ENCODE results near the gene PHETA1. TPM values are rescaled to one million over a fixed set of nuclear protein-coding genes. Genes with fewer than 3 reads are reported as not detected.

Gene PHETA1
- total RNA-seq, 1 donor from 2014 or later, result 25.3 TPM

- TF ChIP-seq CTCF (IDR thresholded peaks at IDR 0.05), result peak; percentile 44
- no peaks in the 10 kb centered on the region for H3K9me3 ChIP-seq
- intact Hi-C loops (cut with DNase I), result no loop called here
- no peaks in the 10 kb centered on the region for H3K36me3 ChIP-seq
- DNase-seq, result no peak
- ATAC-seq, result peak; percentile 70
- H3K27me3 ChIP-seq, result peaks cover 8% of the 10 kb centered on the region
- H3K4me3 ChIP-seq, result no peak overlapping the region
- no peak overlapping the region for H3K27ac ChIP-seq
- no peaks in the 10 kb centered on the region for H3K4me1 ChIP-seq
These were observed 37.8 kb downstream of the PHETA1 start for GRCh38 chr12:111330800-111331752.

- ATAC-seq (no peak), DNase-seq (no peak)
- H3K27ac ChIP-seq, result no peak overlapping the region
- no peaks in the 10 kb centered on the region for H3K4me1 ChIP-seq
- peaks cover 8% of the 10 kb centered on the region for H3K27me3 ChIP-seq
- TF ChIP-seq CTCF (IDR thresholded peaks at IDR 0.05), result no peak
- H3K9me3 ChIP-seq, result no peaks in the 10 kb centered on the region
- H3K36me3 ChIP-seq, result no peaks in the 10 kb centered on the region
- no peak overlapping the region for H3K4me3 ChIP-seq
- intact Hi-C loops (cut with DNase I), result no loop called here
These were observed 40.8 kb downstream of the PHETA1 start for GRCh38 chr12:111328138-111328537.

- TF ChIP-seq CTCF (IDR thresholded peaks at IDR 0.05), result no peak
- DNase-seq, result no peak
- no peak for ATAC-seq
- Histone ChIP-seq H3K4me1 (no peaks in the 10 kb centered on the region), H3K9me3 (no peaks in the 10 kb centered on the region), H3K27ac (no peak overlapping the region), H3K27me3 (peaks cover 8% of the 10 kb centered on the region), H3K36me3 (no peaks in the 10 kb centered on the region), H3K4me3 (no peak overlapping the region)
- intact Hi-C loops (cut with DNase I), result no loop called here
These were observed 41.4 kb downstream of the PHETA1 start for GRCh38 chr12:111327474-111327873.

GRCh38 chr12:111322336-111323250 is 46.3 kb downstream of the PHETA1 start:
- TF ChIP-seq CTCF (IDR thresholded peaks at IDR 0.05), result no peak
- H3K9me3 ChIP-seq, result no peaks in the 10 kb centered on the region
- no peaks in the 10 kb centered on the region for H3K27me3 ChIP-seq
- H3K4me3 ChIP-seq, result no peak overlapping the region
- H3K4me1 ChIP-seq, result no peaks in the 10 kb centered on the region
- no peak for DNase-seq
- no peaks in the 10 kb centered on the region for H3K36me3 ChIP-seq
- intact Hi-C loops (cut with DNase I), result no loop called here
- H3K27ac ChIP-seq, result no peak overlapping the region
- no peak for ATAC-seq

GRCh38 chr12:111321317-111321716 is 47.6 kb downstream of the PHETA1 start:
- DNase-seq, result no peak
- ATAC-seq, result no peak
- intact Hi-C loops (cut with DNase I), result no loop called here

More at GRCh38 chr12:111321317-111321716, 47.6 kb downstream of the PHETA1 start:
- no peaks in the 10 kb centered on the region for H3K4me1 ChIP-seq
- H3K4me3 ChIP-seq, result no peak overlapping the region
- H3K36me3 ChIP-seq, result no peaks in the 10 kb centered on the region
- H3K27me3 ChIP-seq, result no peaks in the 10 kb centered on the region
- TF ChIP-seq CTCF (IDR thresholded peaks at IDR 0.05), result no peak
- no peaks in the 10 kb centered on the region for H3K9me3 ChIP-seq
- H3K27ac ChIP-seq, result no peak overlapping the region
